K562 (cell line): ENCODE results near the gene MFSD6. TPM values are rescaled to one million over a fixed set of nuclear protein-coding genes. Genes with fewer than 3 reads are reported as not detected.
A peak's percentile ranks its signal among the peaks of the same experiment; 100 is the strongest.

Experiments
- BRF1 ChIP-seq: IDR thresholded peaks from 3 replicates; pipeline ENCODE4 v1.6.1; 2011; ENCODE audit warnings: borderline replicate concordance, mild to moderate bottlenecking; ENCODE audit not compliant: insufficient read length; ENCODE audit errors: extremely low read depth
- ETS2 ChIP-seq: IDR thresholded peaks from 2 replicates; pipeline ENCODE4 v1.6.1; 2016; ENCODE audit warnings: borderline replicate concordance, missing genetic modification characterization, mild to moderate bottlenecking, moderate library complexity, missing compliant biosample characterization; ENCODE audit not compliant: poor library complexity, severe bottlenecking
- FOXJ3 ChIP-seq: sonication (generic); formaldehyde crosslinking; IDR thresholded peaks from 2 replicates; pipeline ENCODE4 v1.4.0; 2020; ENCODE audit warnings: mild to moderate bottlenecking, missing genetic modification reagents
- HDAC3 ChIP-seq: fragments of 450-650 bp; IDR thresholded peaks from 2 replicates; pipeline ENCODE4 v1.6.1; 2018; ENCODE audit warnings: borderline replicate concordance, mild to moderate bottlenecking, moderate library complexity; ENCODE audit not compliant: partially characterized antibody
- KDM2B ChIP-seq: fragments of 250-450 bp; sonication (Bioruptor Pico); IDR thresholded peaks from 2 replicates; pipeline ENCODE4 v1.8.0; 2021; ENCODE audit warnings: mild to moderate bottlenecking, moderate library complexity
- KHSRP ChIP-seq: fragments of 450-650 bp; IDR thresholded peaks from 2 replicates; pipeline ENCODE4 v1.6.1; 2017
- MTA2 ChIP-seq: fragments of 450-650 bp; IDR thresholded peaks from 2 replicates; pipeline ENCODE4 v1.6.1; 2016; ENCODE audit warnings: low read depth
- NELFE ChIP-seq: IDR thresholded peaks from 2 replicates; pipeline ENCODE4 v1.6.1; 2011; ENCODE audit warnings: mild to moderate bottlenecking; ENCODE audit not compliant: insufficient read depth, insufficient read length
- RFX5 ChIP-seq: IDR thresholded peaks from 2 replicates; pipeline ENCODE4 v1.6.1; 2011; ENCODE audit warnings: low read depth, mild to moderate bottlenecking, improper control_type of control experiment, low read length
- TRIM24 ChIP-seq, 2 experiments: fragments of 450-650 bp; IDR thresholded peaks; 2 replicates each; pipeline ENCODE4 v1.6.1; 2016
- U2AF1 ChIP-seq: fragments of 200-400 bp; formaldehyde crosslinking; optimal IDR thresholded peaks from 2 replicates; pipeline ENCODE3; 2017; ENCODE audit warnings: mild to moderate bottlenecking, low read depth, low read length, moderate library complexity
- YY1 ChIP-seq, 3 experiments: IDR thresholded peaks; 2 replicates each; pipeline ENCODE4 v1.6.1; 2011; ENCODE audit warnings: low read length in 2 of 3, mild to moderate bottlenecking in 2 of 3, moderate library complexity in 2 of 3, borderline replicate concordance in 1 of 3, control low read depth in 1 of 3, low read depth in 1 of 3; ENCODE audit not compliant: insufficient read depth in 3 of 3, insufficient replicate concordance in 2 of 3, control insufficient read depth in 1 of 3, insufficient read length in 1 of 3; ENCODE audit errors: extremely low read depth in 1 of 3
- ZBED1 ChIP-seq: IDR thresholded peaks from 2 replicates; pipeline ENCODE4 v1.6.1; 2014
- ZBTB8A ChIP-seq: fragments of 450-650 bp; IDR thresholded peaks from 2 replicates; pipeline ENCODE4 v1.6.1; 2018; ENCODE audit warnings: mild to moderate bottlenecking, moderate library complexity; ENCODE audit not compliant: partially characterized antibody
- ZNF23 ChIP-seq: fragments of 250-450 bp; sonication (Bioruptor Pico); IDR thresholded peaks from 2 replicates; pipeline ENCODE4 v1.4.0; 2020; ENCODE audit warnings: mild to moderate bottlenecking
- ZNF263 ChIP-seq: sonication (generic); formaldehyde crosslinking; IDR thresholded peaks from 2 replicates; pipeline ENCODE4 v1.8.0; 2022; ENCODE audit warnings: mild to moderate bottlenecking, missing genetic modification reagents, borderline replicate concordance
- ZNF41 ChIP-seq: fragments of 250-450 bp; sonication (Bioruptor Pico); conservative IDR thresholded peaks from 2 replicates; pipeline ENCODE4 v1.4.0; 2020; ENCODE audit warnings: mild to moderate bottlenecking
- ZNF431 ChIP-seq: sonication (generic); formaldehyde crosslinking; IDR thresholded peaks from 2 replicates; pipeline ENCODE4 v1.8.0; 2022; ENCODE audit warnings: mild to moderate bottlenecking, missing genetic modification reagents
- ZNF583 ChIP-seq: fragments of 250-450 bp; sonication (Bioruptor Pico); IDR thresholded peaks from 2 replicates; pipeline ENCODE4 v1.4.0; 2020
- polyA plus RNA-seq, 8 experiments: library from polyadenylated mRNA; depleted of rRNA in 4 of 8; stranded (reverse) in 5 of 8; unstranded in 3 of 8; fragments of >200 nt; fragmentation: Nextera tagmentation in 2 of 8; fragmentation: Illumina TruSeq in 1 of 8; extraction: Ambion mirVana in 2 of 8; extraction: Trizol in 1 of 8; gene quantifications; 2 replicates each; pipeline versions ENCODE4 v1.2.1 to v1.2.3, GENCODE V29; 2011 to 2014; ENCODE audit warnings: inconsistent platforms in 1 of 8, missing spikeins in 1 of 8
- total RNA-seq, 7 experiments: library from RNA; depleted of rRNA in 6 of 7; stranded (reverse); fragments of >200 nt in 6 of 7; fragmentation: Illumina TruSeq in 2 of 7; extraction: Trizol in 2 of 7; gene quantifications; 2 replicates each; pipeline versions ENCODE4 v1.2.1 to v1.2.3, GENCODE V29; 2011 to 2021; ENCODE audit warnings: low replicate concordance in 1 of 7
- TF ChIP-seq, protein P1 (sequence below): fragments of 250-450 bp; sonication (Bioruptor Pico); IDR thresholded peaks from 2 replicates; pipeline ENCODE4 v1.5.0; 2021; ENCODE audit warnings: mild to moderate bottlenecking, moderate library complexity
- TF ChIP-seq, protein P2 (sequence below): fragments of 450-650 bp; IDR thresholded peaks from 2 replicates; pipeline ENCODE4 v1.6.1; 2018; ENCODE audit warnings: mild to moderate bottlenecking, low read depth; ENCODE audit not compliant: partially characterized antibody
- TF ChIP-seq, protein P3 (sequence below): IDR thresholded peaks from 2 replicates; pipeline ENCODE4 v1.6.1; 2011; ENCODE audit not compliant: insufficient read length; ENCODE audit errors: extremely low read depth

Gene MFSD6
- total and polyA plus RNA-seq, 9 of the 15 experiments (the other 6 are each of a cell fraction or from before 2014, with no cell fraction given), result 1.1 to 7.9 (median 4.4) TPM

DNA sequence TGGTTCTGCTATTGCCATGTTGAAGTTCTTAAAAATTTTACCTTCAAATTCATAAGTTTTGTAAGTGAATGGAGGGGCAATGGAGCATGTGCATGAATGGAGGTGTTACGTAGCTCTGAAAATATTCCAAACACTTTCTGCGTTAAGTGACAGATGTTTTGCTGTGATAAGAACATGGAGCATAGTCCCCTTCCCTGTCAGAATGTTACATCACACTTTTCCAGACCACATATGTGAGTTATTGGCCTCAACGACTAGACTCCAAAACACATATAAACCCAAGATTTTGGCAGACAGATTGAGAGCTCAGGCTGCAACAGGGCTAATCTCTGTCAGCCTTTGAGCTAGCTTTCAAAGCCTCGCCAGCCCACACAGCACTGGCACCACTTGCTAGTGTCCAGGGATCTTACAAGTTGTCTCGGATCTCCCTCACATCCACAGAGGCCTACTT is 27.2 kb upstream of the MFSD6 start (continued):
- no peak for TF ChIP-seq ZNF263 (CRISPR knock-in tag)
- TF ChIP-seq FOXJ3 (CRISPR knock-in tag), result no peak
- TF ChIP-seq, protein P1, sequence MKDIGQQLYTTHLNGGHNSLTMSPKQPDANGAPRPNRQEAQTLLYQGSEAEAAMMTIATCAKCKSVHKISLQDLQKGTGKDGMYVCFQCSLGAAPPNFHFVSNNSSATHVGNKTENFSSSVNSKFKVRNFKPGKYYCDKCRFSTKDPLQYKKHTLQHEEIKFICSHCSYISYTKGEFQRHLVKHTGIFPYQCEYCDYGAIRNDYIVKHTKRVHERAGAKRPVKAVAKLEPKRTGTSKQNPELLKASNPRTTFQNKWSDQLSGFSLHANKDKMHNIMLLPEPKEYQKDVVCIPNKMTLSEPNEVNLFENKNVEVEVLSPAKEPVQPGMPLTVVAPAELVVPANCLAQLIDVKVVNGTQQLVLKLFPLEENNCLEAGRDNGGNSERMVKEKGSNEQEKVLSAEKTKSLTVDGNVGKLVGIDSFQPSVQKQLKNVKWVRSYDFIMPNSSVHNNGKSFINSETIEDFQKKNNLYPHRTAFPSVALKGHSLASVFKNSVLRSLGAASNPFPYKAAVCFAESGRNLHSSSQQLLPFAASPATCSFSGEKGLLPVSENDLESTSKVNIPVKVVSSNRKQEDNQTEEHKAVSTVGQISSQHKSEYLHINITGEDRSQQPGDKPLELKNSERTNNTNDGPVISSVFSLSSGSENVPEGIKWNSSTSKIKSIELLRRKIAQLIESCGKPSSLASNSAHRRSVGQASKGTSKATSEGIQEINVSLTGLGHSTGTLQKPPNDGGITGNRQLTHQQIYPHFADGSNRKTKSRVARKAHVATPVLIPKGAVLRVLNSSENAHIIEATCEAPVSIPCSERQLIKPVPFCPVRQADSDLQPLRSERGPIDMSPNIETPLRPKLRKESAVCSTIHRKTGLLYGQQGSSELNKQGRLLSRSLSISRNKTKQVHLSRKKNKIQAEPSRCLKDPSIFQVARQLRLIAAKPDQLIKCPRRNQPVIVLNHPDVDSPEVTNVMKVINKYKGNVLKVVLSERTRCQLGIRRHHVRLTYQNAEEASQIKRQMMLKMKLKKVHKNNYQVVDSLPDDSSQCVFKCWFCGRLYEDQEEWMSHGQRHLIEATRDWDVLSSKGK (CRISPR knock-in tag), result no peak
- peak; percentile 80 for TF ChIP-seq MTA2
- no peak for TF ChIP-seq ZBED1
- TF ChIP-seq, protein P2, sequence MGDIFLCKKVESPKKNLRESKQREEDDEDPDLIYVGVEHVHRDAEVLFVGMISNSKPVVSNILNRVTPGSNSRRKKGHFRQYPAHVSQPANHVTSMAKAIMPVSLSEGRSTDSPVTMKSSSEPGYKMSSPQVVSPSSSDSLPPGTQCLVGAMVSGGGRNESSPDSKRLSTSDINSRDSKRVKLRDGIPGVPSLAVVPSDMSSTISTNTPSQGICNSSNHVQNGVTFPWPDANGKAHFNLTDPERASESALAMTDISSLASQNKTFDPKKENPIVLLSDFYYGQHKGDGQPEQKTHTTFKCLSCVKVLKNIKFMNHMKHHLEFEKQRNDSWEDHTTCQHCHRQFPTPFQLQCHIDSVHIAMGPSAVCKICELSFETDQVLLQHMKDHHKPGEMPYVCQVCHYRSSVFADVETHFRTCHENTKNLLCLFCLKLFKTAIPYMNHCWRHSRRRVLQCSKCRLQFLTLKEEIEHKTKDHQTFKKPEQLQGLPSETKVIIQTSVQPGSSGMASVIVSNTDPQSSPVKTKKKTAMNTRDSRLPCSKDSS, result no peak
- TF ChIP-seq, protein P3, sequence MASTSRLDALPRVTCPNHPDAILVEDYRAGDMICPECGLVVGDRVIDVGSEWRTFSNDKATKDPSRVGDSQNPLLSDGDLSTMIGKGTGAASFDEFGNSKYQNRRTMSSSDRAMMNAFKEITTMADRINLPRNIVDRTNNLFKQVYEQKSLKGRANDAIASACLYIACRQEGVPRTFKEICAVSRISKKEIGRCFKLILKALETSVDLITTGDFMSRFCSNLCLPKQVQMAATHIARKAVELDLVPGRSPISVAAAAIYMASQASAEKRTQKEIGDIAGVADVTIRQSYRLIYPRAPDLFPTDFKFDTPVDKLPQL, result no peak
- TF ChIP-seq ZNF41 (CRISPR knock-in tag), result no peak
- no peak for TF ChIP-seq ETS2 (tag)
- TF ChIP-seq ZBTB8A, result no peak
- no peak for TF ChIP-seq ZNF23 (CRISPR knock-in tag)
- TF ChIP-seq ZNF431, result no peak
- no peak for TF ChIP-seq RFX5
- no peak for TF ChIP-seq KDM2B (CRISPR knock-in tag)
- no peak for TF ChIP-seq KHSRP
- TF ChIP-seq TRIM24 (IDR thresholded peaks at IDR 0.05), result peak; percentile 61 to 83; a peak in 3 of 4 replicates
- no peak for TF ChIP-seq YY1 (IDR thresholded peaks at IDR 0.05; ENCODE audit: borderline replicate concordance in 1 of 3, control insufficient read depth in 1 of 3, extremely low read depth in 1 of 3, insufficient read depth in 3 of 3, insufficient read length in 1 of 3, insufficient replicate concordance in 2 of 3, low read depth in 1 of 3, low read length in 2 of 3)
- no peak for TF ChIP-seq BRF1
- no peak for TF ChIP-seq NELFE
- TF ChIP-seq U2AF1, result no peak
- peak; percentile 87 for TF ChIP-seq HDAC3
- TF ChIP-seq ZNF583 (CRISPR knock-in tag), result no peak
